GM21786 (cell line): Measurements from ENCODE around the gene CRX.
"Not testable (repeated sequence)": the region's sequence is repeated elsewhere in the genome, so short reads cannot be mapped to it uniquely, and the experiment has no call there.

Source experiments
- ATAC-seq: cut with Tn5 transposase; IDR thresholded peaks from one replicate; pipeline ENCODE4 v1.9.1; 2021; ENCODE audit not compliant: unreplicated experiment

CRX gene

GRCh38 chr19:47821460-47822020 is at the start of gene CRX:
CRX (plus strand) TSS chr19:47821937; CDS start chr19:47834444, 12,507 bp downstream.
- no peak for ATAC-seq

- no peak for ATAC-seq
Observed at GRCh38 chr19:47776568-47776967, 45.2 kb upstream of the CRX start.

GRCh38 chr19:47777245-47778048 is 44.3 kb upstream of the CRX start:
- ATAC-seq = not testable (repeated sequence)

- peak; percentile 74 for ATAC-seq
Observed at GRCh38 chr19:47778049-47778953, 43.4 kb upstream of the CRX start, which contains the start of gene SELENOW. SELENOW (plus strand) TSS chr19:47778703; CDS start chr19:47778786, 83 bp downstream.

GRCh38 chr19:47778954-47779351 is 42.8 kb upstream of the CRX start:
- no peak for ATAC-seq

- ATAC-seq = no peak
Observed at GRCh38 chr19:47779524-47780214, 42.1 kb upstream of the CRX start.

- no peak for ATAC-seq
Observed at GRCh38 chr19:47780215-47780551, 41.6 kb upstream of the CRX start.

GRCh38 chr19:47781590-47782262 is 40.0 kb upstream of the CRX start:
- ATAC-seq = no peak

GRCh38 chr19:47786566-47786965 is 35.2 kb upstream of the CRX start:
- no peak for ATAC-seq

GRCh38 chr19:47787307-47787706 is 34.4 kb upstream of the CRX start:
- ATAC-seq = not testable (repeated sequence)

- ATAC-seq = not testable (repeated sequence)
Observed at GRCh38 chr19:47789811-47790210, 31.9 kb upstream of the CRX start.

GRCh38 chr19:47790398-47790814 is 31.3 kb upstream of the CRX start:
- ATAC-seq = no peak

- no peak for ATAC-seq
Observed at GRCh38 chr19:47792616-47793015, 29.1 kb upstream of the CRX start.

- ATAC-seq = no peak
Observed at GRCh38 chr19:47794526-47794925, 27.2 kb upstream of the CRX start.

- no peak for ATAC-seq
Observed at GRCh38 chr19:47796785-47797184, 25.0 kb upstream of the CRX start.

- ATAC-seq = no peak
Observed at GRCh38 chr19:47797996-47798903, 23.5 kb upstream of the CRX start.

GRCh38 chr19:47798904-47799266 is 22.9 kb upstream of the CRX start:
- ATAC-seq = no peak

- no peak for ATAC-seq
Observed at GRCh38 chr19:47801270-47801669, 20.5 kb upstream of the CRX start.

- ATAC-seq = no peak
Observed at GRCh38 chr19:47802521-47803043, 19.2 kb upstream of the CRX start.
